GM12873 (cell line): ENCODE data around the gene NCK1.

Source experiments
- TF ChIP-seq, protein P1 (sequence below): IDR thresholded peaks from 2 replicates; pipeline ENCODE4 v1.5.1; 2012; ENCODE audit warnings: low read depth, mild to moderate bottlenecking, moderate library complexity, low read length, control low read depth; ENCODE audit not compliant: insufficient read depth; ENCODE audit errors: missing control alignments

The NCK1 gene

DNA sequence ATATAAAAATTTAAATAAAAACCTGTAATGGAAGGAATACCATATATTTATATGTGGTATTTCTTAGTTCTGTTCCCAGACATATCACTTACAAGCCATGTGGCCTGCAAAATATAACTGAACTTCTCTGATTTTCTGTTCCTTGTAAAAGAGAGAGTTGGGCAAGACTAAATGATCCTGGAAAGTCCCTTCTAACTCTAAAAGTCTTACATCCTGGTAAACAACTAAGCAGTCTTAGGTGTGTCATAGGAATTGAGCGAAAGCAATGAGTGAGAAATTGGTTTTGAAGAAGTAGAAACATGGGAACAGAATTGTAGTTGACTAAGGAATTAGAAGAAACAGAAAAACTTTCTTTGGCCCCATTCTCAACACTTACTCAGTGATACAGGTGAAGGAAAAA lies 70.5 kb downstream of the NCK1 start:
- TF ChIP-seq, protein P1, sequence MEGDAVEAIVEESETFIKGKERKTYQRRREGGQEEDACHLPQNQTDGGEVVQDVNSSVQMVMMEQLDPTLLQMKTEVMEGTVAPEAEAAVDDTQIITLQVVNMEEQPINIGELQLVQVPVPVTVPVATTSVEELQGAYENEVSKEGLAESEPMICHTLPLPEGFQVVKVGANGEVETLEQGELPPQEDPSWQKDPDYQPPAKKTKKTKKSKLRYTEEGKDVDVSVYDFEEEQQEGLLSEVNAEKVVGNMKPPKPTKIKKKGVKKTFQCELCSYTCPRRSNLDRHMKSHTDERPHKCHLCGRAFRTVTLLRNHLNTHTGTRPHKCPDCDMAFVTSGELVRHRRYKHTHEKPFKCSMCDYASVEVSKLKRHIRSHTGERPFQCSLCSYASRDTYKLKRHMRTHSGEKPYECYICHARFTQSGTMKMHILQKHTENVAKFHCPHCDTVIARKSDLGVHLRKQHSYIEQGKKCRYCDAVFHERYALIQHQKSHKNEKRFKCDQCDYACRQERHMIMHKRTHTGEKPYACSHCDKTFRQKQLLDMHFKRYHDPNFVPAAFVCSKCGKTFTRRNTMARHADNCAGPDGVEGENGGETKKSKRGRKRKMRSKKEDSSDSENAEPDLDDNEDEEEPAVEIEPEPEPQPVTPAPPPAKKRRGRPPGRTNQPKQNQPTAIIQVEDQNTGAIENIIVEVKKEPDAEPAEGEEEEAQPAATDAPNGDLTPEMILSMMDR: no peak

DNA sequence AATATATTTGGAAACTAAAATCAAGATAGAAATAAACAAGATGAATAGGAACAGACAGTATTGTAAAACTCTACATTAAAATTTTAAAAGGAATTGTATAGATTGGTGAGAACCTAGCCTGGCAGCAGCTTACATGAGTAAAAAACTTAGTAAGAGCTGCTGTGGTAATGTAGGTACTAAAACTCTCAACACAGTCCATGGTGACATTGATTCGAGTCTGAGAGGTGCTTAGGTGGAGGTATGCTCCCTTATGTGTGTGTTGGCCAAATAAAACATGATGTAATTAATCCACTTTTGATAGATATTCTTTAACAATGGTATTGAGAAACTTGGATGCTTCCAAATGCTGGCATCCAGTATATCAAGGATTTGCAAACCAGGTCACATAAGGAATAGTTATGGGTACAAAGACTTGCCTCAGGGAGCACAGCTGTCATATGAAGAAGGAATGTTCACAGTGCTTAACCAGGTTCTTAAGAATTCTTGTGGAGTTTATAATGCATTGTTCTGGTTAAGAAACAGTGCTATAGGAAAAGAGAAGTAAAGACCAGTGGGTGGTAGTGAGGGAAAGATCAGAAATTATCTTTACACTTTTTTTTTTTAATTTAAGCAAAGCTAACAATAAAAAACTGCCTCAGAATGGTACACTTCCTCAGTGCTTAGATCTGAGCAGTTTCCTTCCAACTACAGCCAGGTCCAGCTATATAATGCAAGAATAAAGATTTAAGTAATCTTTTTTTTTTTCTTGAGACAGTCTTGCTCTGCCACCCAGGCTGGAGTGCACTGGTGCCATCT lies 71.2 kb downstream of the NCK1 start:
- TF ChIP-seq, protein P1: no peak

DNA sequence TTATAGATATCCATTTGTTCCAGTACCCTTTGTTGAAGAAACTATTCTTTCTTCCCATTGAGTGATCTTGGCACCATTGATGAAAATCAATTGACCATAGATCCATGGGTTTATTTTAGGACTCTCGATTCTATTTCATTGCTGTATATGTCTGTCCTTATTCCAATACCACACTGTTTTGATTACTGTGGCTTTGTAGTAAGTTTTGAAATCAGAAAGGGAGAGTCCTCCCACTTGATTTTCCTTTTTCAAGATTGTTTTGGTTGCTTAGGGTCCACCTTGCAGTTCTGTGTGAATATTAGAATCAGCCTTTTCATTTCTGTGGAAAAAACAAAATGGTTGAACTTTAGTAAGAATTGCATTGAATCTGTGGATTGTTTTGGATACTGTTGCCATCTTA lies 75.2 kb downstream of the NCK1 start:
- TF ChIP-seq, protein P1: no peak

DNA sequence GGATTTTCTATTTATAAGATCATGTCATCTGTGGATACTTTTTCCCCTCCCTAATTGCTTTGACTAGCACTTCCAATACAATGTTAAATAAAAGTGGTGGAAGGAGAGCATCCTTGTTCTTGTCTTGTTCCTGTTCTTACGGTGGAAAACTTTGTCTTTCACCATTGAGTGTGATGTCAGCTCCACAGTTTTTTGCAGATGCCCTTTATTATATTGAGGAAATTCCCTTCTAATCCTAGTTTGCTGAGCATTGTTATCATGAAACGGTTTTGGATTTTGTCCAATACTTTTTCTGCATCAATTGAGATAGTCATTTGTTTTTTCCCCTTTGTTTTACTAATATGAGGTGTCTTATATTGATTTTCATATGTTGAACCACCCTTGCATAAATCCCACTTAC lies 75.8 kb downstream of the NCK1 start:
- TF ChIP-seq, protein P1: no peak

DNA sequence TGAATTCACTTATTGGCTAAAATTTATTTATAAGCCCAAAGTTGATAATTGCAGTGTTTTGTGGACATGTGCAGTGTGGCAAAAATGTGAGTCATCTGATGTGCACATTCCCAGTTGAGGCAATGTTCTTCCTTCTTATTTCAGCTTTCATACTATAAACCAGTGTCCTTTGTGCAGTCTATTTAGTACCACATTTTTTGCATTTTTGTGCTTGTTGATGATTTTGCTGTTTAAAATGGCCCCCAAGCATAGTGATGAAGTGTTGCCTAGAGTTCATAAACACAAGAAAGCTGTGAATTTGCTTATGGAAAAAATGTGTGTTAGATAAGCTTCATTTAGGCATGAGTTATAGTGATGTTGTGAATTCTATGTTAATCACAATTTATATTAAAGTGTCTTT lies 76.3 kb downstream of the NCK1 start:
- TF ChIP-seq, protein P1: no peak

DNA sequence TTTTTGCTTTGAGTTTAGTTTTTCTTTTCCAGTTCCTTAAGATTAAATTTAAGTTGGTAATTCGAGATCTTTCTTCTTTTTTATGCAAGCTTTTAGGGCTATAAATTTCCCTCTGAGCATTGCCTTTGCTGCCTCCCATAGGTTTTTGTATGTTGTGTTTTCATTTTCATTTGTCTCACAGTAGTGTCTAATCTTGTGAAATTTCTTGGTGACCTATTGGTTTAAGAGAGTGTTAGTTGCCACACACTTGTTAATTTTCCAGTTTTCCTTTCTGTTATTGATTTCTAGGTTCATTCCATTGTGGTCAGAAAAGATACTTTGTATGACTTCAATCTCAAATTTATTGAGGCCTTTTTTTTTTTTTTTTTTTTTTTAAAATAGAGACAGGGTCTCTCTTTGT lies 77.5 kb downstream of the NCK1 start:
- TF ChIP-seq, protein P1: no peak

DNA sequence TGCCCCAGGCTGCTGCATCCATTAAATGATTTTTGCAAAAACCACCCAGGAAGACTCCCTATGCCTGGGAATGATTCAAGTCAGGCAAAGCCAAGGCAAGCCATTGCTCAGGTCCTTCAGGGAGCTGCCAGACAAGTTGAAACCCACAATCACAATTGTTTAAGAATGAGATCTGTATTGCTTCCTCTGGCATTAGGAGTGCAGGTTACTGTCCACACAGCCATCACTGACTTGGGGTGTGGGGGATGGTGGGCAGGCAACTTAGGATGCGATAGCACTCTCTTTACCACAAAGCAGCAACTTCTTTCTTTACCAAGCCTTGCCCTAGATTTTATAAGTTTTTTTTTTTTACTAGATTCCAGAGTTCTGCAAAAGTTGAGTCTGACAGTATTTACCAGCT lies 80.8 kb downstream of the NCK1 start:
- TF ChIP-seq, protein P1: no peak
